CD1c-positive myeloid dendritic cell (primary cell): ENCODE measurements around the gene AP1S1.
"Not testable (repeated sequence)": the region's sequence is repeated elsewhere in the genome, so short reads cannot be mapped to it uniquely, and the experiment has no call there.

ENCODE experiments used
- DNase-seq: peaks from one replicate; pipeline ENCODE4 v3.0.0-alpha.2; 2016; ENCODE audit errors: extremely low spot score

AP1S1 gene

GRCh38 chr7:101171442-101171837 lies 17.2 kb downstream of the AP1S1 start:
- DNase-seq = no peak

- DNase-seq = no peak
Observed at GRCh38 chr7:101172005-101172853, 18.0 kb downstream of the AP1S1 start.

GRCh38 chr7:101172854-101173751 lies 18.8 kb downstream of the AP1S1 start:
- DNase-seq = peak; percentile 79

- DNase-seq = peak; percentile 60
Observed at GRCh38 chr7:101173752-101174244, 19.5 kb downstream of the AP1S1 start.

GRCh38 chr7:101174322-101174854 lies 20.1 kb downstream of the AP1S1 start:
- DNase-seq = no peak

- no peak for DNase-seq
Observed at GRCh38 chr7:101175664-101176063, 21.4 kb downstream of the AP1S1 start.

GRCh38 chr7:101177644-101178043 lies 23.4 kb downstream of the AP1S1 start:
- no peak for DNase-seq

- no peak for DNase-seq
Observed at GRCh38 chr7:101179117-101179516, 24.8 kb downstream of the AP1S1 start.

- no peak for DNase-seq
Observed at GRCh38 chr7:101179713-101180112, 25.4 kb downstream of the AP1S1 start.

- no peak for DNase-seq
Observed at GRCh38 chr7:101180130-101180755, 26.0 kb downstream of the AP1S1 start, which contains the start of gene NAT16. Gene NAT16 (minus strand): TSS chr7:101180293. CDS start chr7:101174807, 5,486 bp downstream.

- peak; percentile 58 for DNase-seq
Observed at GRCh38 chr7:101185258-101185839, 31.1 kb downstream of the AP1S1 start.

- no peak for DNase-seq
Observed at GRCh38 chr7:101186194-101186593, 31.9 kb downstream of the AP1S1 start.

- DNase-seq = peak; percentile 66
Observed at GRCh38 chr7:101186844-101187428, 32.7 kb downstream of the AP1S1 start.

GRCh38 chr7:101189109-101189508 lies 34.8 kb downstream of the AP1S1 start:
- DNase-seq = no peak

GRCh38 chr7:101195884-101196283 lies 41.6 kb downstream of the AP1S1 start:
- no peak for DNase-seq

- no peak for DNase-seq
Observed at GRCh38 chr7:101197991-101198390, 43.7 kb downstream of the AP1S1 start.

- DNase-seq = no peak
Observed at GRCh38 chr7:101198476-101198875, 44.2 kb downstream of the AP1S1 start.

- not testable (repeated sequence) for DNase-seq
Observed at GRCh38 chr7:101199522-101199921, 45.2 kb downstream of the AP1S1 start.

- no peak for DNase-seq
Observed at GRCh38 chr7:101200504-101200861, 46.2 kb downstream of the AP1S1 start.

- no peak for DNase-seq
Observed at GRCh38 chr7:101200862-101201599, 46.8 kb downstream of the AP1S1 start, which contains the start of gene MOGAT3. Gene MOGAT3 (minus strand): TSS chr7:101201036. CDS start chr7:101200854, 182 bp downstream.
